Neural crest cell (in vitro differentiated cells): ENCODE results near the gene JCAD. TPM values are rescaled to one million over a fixed set of nuclear protein-coding genes. Genes with fewer than 3 reads are reported as not detected.

Experiments used
- DNase-seq: peaks from one replicate; pipeline ENCODE4 v3.0.0; 2021; ENCODE audit warnings: low read depth, mixed read lengths, low spot score
- H3K27ac Mint-ChIP-seq: one replicate; pipeline ENCODE4 v1.8.0; 2021; ENCODE audit warnings: mild to moderate bottlenecking, mixed read lengths; ENCODE audit not compliant: unreplicated experiment
- H3K27me3 Mint-ChIP-seq: 2 replicates; pipeline ENCODE4 v1.8.0; 2021; ENCODE audit warnings: low read depth, mild to moderate bottlenecking, mixed read lengths
- H3K36me3 Mint-ChIP-seq: 2 replicates; pipeline ENCODE4 v1.8.0; 2021; ENCODE audit warnings: low read depth, mild to moderate bottlenecking, mixed read lengths
- H3K4me1 Mint-ChIP-seq: 2 replicates; pipeline ENCODE4 v1.8.0; 2021; ENCODE audit warnings: mixed read lengths
- H3K4me3 Mint-ChIP-seq: one replicate; pipeline ENCODE4 v1.8.0; 2021; ENCODE audit warnings: mild to moderate bottlenecking, mixed read lengths
- H3K9me3 Mint-ChIP-seq: 2 replicates; pipeline ENCODE4 v1.8.0; 2021; ENCODE audit warnings: mixed read lengths
- total RNA-seq: library from RNA; stranded (reverse); gene quantifications from 2 replicates; pipeline ENCODE4 v1.2.1, GENCODE V29; 2021
- TF ChIP-seq, protein P1 (sequence below): fragments of 200-600 bp; sonication (generic); conservative IDR thresholded peaks from 2 replicates; pipeline ENCODE4 v1.5.0; 2021; ENCODE audit warnings: antibody characterized with exemption, mild to moderate bottlenecking

The JCAD gene
- total RNA-seq, 1 donor from 2014 or later = 0.61 TPM

DNA sequence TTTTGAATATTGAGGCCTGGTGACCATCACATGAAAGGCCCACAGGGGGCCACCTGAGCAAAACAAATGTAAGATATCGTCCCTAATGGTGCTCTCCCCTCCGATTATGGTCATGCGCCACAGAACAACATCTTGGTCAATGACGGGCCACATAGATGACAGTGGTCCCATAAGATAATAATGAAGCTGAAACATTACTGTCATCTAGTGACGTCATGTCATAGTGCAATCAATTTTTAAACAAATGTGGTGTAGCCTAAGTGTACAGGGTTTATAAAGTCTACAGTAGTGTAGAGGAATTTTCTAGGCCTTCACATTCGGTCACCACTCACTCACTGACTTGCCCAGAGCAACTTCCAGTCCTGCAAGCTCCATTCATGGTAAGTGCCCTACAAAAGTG is 36.8 kb downstream of the JCAD start:
- no peak overlapping the region for H3K27ac Mint-ChIP-seq
- DNase-seq = no peak
- H3K27me3 Mint-ChIP-seq = no peaks in the 10 kb centered on the region
- no peaks in the 10 kb centered on the region for H3K9me3 Mint-ChIP-seq
- H3K4me3 Mint-ChIP-seq = no peak overlapping the region
- no peaks in the 10 kb centered on the region for H3K4me1 Mint-ChIP-seq
- no peaks in the 10 kb centered on the region for H3K36me3 Mint-ChIP-seq
- TF ChIP-seq, protein P1, sequence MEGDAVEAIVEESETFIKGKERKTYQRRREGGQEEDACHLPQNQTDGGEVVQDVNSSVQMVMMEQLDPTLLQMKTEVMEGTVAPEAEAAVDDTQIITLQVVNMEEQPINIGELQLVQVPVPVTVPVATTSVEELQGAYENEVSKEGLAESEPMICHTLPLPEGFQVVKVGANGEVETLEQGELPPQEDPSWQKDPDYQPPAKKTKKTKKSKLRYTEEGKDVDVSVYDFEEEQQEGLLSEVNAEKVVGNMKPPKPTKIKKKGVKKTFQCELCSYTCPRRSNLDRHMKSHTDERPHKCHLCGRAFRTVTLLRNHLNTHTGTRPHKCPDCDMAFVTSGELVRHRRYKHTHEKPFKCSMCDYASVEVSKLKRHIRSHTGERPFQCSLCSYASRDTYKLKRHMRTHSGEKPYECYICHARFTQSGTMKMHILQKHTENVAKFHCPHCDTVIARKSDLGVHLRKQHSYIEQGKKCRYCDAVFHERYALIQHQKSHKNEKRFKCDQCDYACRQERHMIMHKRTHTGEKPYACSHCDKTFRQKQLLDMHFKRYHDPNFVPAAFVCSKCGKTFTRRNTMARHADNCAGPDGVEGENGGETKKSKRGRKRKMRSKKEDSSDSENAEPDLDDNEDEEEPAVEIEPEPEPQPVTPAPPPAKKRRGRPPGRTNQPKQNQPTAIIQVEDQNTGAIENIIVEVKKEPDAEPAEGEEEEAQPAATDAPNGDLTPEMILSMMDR = no peak

DNA sequence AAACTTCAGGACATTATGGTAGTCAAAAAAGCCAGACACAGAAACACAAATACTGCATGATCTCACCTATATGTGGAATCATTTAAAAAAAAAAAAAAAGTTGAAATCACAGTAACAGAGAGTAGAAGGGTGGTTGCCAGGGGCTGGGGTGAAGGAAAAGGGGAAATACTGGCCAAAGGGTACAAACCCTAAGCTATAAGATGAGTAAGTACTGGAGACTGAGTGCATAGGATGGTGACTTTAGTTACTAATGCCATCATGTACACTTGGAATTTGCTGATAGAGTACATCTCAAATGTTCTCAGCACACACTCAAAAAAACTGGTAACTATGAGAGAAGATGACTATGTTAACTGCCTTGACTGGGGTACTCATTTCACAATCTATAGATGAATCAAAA is 39.9 kb downstream of the JCAD start:
- no peak overlapping the region for H3K4me3 Mint-ChIP-seq
- TF ChIP-seq, protein P1 = no peak
- H3K27ac Mint-ChIP-seq = no peak overlapping the region
- no peaks in the 10 kb centered on the region for H3K4me1 Mint-ChIP-seq
- no peaks in the 10 kb centered on the region for H3K9me3 Mint-ChIP-seq
- no peaks in the 10 kb centered on the region for H3K27me3 Mint-ChIP-seq
- no peak for DNase-seq
- no peaks in the 10 kb centered on the region for H3K36me3 Mint-ChIP-seq

DNA sequence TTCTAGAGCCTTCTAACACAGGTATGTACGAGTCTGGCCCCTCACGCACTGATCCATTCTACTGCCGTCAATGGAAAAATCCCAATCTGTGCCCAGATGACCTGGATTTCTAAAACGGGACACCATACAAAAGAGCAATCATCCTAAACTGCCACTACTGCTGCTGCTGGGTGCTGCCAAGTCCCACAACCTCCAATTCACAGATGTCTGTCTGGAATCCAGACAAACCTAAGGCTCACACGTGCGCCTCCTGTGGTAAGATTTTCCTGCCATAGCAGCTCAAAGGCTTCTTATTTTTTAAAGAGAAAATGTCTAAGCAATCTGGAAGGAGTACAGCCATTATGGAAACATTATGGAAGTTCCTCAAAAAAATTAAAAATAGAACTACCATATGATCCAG is 40.9 kb downstream of the JCAD start:
- no peak overlapping the region for H3K4me3 Mint-ChIP-seq
- no peaks in the 10 kb centered on the region for H3K36me3 Mint-ChIP-seq
- no peaks in the 10 kb centered on the region for H3K9me3 Mint-ChIP-seq
- TF ChIP-seq, protein P1 = peak; percentile 19
- no peaks in the 10 kb centered on the region for H3K27me3 Mint-ChIP-seq
- peaks cover 9% of the 10 kb centered on the region for H3K4me1 Mint-ChIP-seq
- no peak for DNase-seq
- H3K27ac Mint-ChIP-seq = no peak overlapping the region

DNA sequence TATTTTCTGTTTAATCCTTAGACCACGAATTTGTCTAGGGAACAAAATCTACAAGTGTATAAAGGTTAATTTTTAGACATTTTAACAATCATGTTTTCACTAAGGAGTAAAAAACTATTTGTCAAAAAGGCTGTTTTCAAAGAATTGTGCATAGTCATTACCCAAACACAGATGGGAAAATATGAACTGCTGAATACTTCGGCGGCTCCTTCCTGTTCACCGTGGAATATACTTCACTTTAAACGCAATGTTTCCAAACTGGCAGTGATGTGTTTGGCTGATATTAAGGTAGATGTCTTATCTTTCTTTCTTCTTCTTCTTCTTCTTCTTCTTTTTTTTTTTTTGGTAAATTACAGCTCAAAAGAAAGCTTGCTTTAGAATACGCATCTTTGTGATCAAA is 41.4 kb downstream of the JCAD start:
- Mint-ChIP-seq H3K36me3 (no peaks in the 10 kb centered on the region), H3K4me1 (peaks cover 12% of the 10 kb centered on the region), H3K9me3 (no peaks in the 10 kb centered on the region), H3K4me3 (no peak overlapping the region), H3K27ac (peak overlapping the region; percentile 74), H3K27me3 (no peaks in the 10 kb centered on the region)
- TF ChIP-seq, protein P1 = no peak
- DNase-seq = no peak

DNA sequence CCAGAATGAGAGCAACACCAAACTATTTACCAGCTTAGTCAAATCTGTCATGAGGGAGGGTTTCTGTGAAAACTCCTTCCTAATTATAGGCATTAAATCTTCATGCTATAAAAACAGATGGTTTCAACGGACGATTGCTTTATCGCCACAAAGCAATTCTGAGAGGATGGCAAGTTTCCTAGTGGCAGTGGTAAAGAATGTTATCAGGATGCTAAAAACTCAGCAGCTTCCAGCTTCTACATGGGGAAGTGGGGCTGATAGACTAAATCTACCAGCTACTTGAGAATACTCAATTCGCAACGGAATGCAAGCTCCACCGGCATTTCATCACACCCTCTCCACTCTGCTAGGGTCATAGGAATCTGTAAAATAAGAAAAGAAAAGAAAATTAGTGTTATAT is 41.8 kb downstream of the JCAD start:
- TF ChIP-seq, protein P1 = no peak
- Mint-ChIP-seq H3K9me3 (no peaks in the 10 kb centered on the region), H3K4me3 (no peak overlapping the region), H3K36me3 (no peaks in the 10 kb centered on the region), H3K27me3 (no peaks in the 10 kb centered on the region), H3K4me1 (peaks cover 12% of the 10 kb centered on the region), H3K27ac (no peak overlapping the region)
- DNase-seq = no peak

DNA sequence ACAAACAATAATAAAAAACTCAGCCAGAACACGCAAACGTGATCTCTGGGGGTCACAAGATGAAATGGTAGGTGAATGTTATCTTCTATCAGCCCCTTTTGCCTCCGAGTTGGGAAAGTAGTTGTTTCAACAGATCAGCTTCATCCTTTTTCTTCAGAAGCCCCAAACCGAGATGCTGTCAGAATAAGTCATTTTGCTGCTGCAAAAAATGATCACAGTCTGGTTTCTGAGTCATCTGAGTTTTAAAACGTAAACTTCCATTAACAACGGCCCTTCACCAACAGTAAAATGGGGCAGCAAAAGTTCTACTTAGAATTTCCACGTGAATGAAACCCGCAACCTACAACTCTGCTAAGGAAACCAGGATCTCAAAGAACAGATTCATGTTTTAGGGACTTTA is 44.9 kb downstream of the JCAD start:
- DNase-seq = no peak
- Mint-ChIP-seq H3K4me1 (peaks cover 12% of the 10 kb centered on the region), H3K4me3 (no peak overlapping the region), H3K27ac (no peak overlapping the region), H3K27me3 (no peaks in the 10 kb centered on the region), H3K9me3 (no peaks in the 10 kb centered on the region), H3K36me3 (no peaks in the 10 kb centered on the region)
- TF ChIP-seq, protein P1 = no peak
